Adipocyte (in vitro differentiated cells): ENCODE measurements around the gene MICAL2.

Experiments
- DNase-seq: peaks from one replicate; pipeline ENCODE4 v3.0.0-alpha.2; 2015; ENCODE audit warnings: low read depth
- H3K27me3 ChIP-seq: replicated peaks from 2 replicates; pipeline ENCODE4 v1.7.0; 2013; ENCODE audit warnings: mild to moderate bottlenecking, low read length, moderate library complexity; ENCODE audit not compliant: control insufficient read depth, insufficient read depth
- H3K36me3 ChIP-seq: 2 replicates; pipeline ENCODE4 v1.7.0; 2013; ENCODE audit warnings: low read length, mild to moderate bottlenecking, moderate library complexity; ENCODE audit not compliant: control insufficient read depth, insufficient read depth, severe bottlenecking
- H3K4me1 ChIP-seq: 2 replicates; pipeline ENCODE4 v1.7.0; 2013; ENCODE audit warnings: mild to moderate bottlenecking, low read length, moderate library complexity; ENCODE audit not compliant: control insufficient read depth, insufficient read depth
- H3K4me3 ChIP-seq: 2 replicates; pipeline ENCODE4 v1.7.0; 2013; ENCODE audit warnings: mild to moderate bottlenecking, low read length, moderate library complexity
- H3K9ac ChIP-seq: 2 replicates; pipeline ENCODE4 v1.7.0; 2013; ENCODE audit warnings: mild to moderate bottlenecking, low read length, moderate library complexity
- H3K9me3 ChIP-seq: 2 replicates; pipeline ENCODE4 v1.7.0; 2013; ENCODE audit warnings: mild to moderate bottlenecking, low read length, moderate library complexity; ENCODE audit not compliant: control insufficient read depth

MICAL2 gene

DNA sequence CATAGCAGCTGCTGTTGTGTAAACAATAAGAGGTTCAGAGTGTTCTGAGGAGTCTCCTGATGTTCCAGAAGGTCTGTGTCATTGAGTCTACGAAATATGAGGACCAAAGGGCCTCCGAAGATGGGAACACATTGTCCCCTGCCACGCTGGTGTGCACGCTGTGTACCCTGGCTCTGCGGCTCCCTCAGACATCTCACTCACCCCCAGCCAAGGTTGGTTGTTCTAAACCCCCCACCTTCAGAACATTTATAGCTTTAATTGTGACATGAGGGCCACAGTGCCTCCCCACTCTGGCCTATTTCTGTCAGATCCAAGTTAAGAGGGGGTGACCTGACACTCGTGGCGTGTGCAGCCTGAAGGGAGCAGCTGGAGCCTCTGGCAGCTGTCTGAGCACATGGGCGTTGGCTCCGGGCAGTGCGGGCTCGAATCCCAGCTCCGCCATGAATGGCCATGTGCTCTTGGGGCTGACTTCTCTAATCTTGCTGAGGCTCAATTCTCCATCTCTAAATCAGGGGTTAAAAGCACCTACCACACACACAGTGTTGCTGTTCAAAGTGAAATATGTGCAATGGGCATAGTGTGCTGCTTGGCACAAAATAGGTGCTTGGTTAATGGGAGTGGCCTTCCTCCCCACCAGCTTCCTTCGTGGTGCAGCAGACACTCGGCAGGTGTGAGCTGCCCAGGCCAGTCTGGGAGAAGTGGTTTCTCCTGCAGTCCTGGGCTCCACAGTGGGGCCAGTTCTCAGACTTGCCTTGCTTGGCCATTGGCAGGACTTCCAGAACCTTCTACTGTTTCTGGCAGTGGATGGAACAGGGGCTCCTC lies 39.7 kb upstream of the MICAL2 start:
- Histone ChIP-seq H3K27me3 (no peaks in the 10 kb centered on the region), H3K4me1 (peaks cover 43% of the 10 kb centered on the region)

DNA sequence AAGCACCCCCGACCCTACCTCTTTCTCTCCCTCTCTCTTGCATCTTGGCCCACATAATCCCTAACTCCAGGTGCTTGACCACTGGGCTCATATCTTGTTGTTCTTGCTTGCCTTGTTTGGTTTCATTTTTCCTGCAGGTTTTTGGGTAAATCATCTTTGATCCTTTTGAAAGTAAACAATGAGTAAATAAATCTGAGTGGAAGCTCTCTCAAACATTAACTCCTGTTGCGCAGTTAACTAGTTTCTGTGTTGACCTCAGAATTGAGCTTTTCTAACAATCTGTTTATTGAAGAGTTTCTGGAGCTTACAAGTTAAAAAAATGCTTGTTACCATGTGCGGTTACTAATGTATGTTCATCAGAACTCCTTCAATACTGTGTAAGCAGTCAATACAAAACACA lies 38.8 kb upstream of the MICAL2 start:
- peaks cover 6% of the 10 kb centered on the region for H3K9me3 ChIP-seq
- no peak for DNase-seq
- no peak overlapping the region for H3K4me3 ChIP-seq
- peaks cover 44% of the 10 kb centered on the region for H3K4me1 ChIP-seq
- H3K36me3 ChIP-seq: no peaks in the 10 kb centered on the region
- no peak overlapping the region for H3K9ac ChIP-seq
- H3K27me3 ChIP-seq: no peaks in the 10 kb centered on the region

More for the DNA sequence above, 39.7 kb upstream of the MICAL2 start:
- peaks cover 6% of the 10 kb centered on the region for H3K9me3 ChIP-seq
- H3K36me3 ChIP-seq: no peaks in the 10 kb centered on the region
- no peak overlapping the region for H3K4me3 ChIP-seq
- DNase-seq: no peak
- H3K9ac ChIP-seq: no peak overlapping the region

DNA sequence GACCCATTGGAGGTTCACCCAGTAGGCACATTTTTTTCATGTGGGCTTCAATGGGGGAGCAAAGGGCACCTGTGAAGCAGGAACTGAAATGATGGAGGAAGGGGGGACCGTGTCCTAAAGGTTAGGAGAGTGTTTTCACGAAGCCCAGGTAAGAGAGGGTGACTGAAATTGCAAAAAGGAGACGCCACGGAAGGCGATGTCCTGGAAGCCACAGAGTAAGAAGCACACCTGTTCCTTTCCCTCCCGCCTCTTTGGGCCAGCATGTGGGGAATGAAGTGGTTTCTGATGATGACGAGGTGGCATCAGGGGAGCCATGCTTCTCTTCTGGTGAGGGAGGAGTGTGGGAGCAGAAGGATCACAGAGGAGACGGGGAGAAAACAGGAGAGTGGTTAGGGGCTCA lies 37.0 kb upstream of the MICAL2 start:
- H3K36me3 ChIP-seq: no peaks in the 10 kb centered on the region
- H3K4me3 ChIP-seq: no peak overlapping the region
- no peak for DNase-seq
- H3K9ac ChIP-seq: no peak overlapping the region
- peaks cover 6% of the 10 kb centered on the region for H3K9me3 ChIP-seq
- peaks cover 43% of the 10 kb centered on the region for H3K4me1 ChIP-seq
- H3K27me3 ChIP-seq: no peaks in the 10 kb centered on the region

DNA sequence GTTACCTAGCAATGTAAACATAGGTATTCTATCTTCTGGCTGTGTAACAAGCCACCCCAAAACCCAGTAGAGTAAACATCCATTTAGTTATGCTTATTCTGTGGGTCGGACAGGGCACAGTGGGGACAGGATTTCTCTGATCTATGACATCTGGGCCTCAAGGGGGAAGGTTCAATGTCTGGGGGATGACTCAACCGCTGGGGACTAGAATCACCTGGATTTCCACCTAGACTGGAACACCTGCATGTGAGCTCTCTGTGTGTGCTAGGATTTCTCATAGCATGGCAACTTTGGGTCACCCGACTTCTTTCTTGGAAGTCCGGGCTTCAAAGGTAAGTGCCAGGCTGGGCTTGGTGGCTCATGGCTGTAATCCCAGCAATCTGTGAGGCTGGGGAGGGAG lies 36.5 kb upstream of the MICAL2 start:
- no peak overlapping the region for H3K9ac ChIP-seq
- DNase-seq: no peak
- peaks cover 43% of the 10 kb centered on the region for H3K4me1 ChIP-seq
- H3K27me3 ChIP-seq: no peaks in the 10 kb centered on the region
- H3K36me3 ChIP-seq: no peaks in the 10 kb centered on the region
- peaks cover 6% of the 10 kb centered on the region for H3K9me3 ChIP-seq
- no peak overlapping the region for H3K4me3 ChIP-seq

- DNase-seq: no peak
- peaks cover 6% of the 10 kb centered on the region for H3K9me3 ChIP-seq
- H3K36me3 ChIP-seq: no peaks in the 10 kb centered on the region
- H3K27me3 ChIP-seq: no peaks in the 10 kb centered on the region
- H3K9ac ChIP-seq: no peak overlapping the region
- H3K4me1 ChIP-seq: peaks cover 48% of the 10 kb centered on the region
- no peak overlapping the region for H3K4me3 ChIP-seq
These were observed 35.7 kb upstream of the MICAL2 start for GRCh38 chr11:12074529-12075195.

GRCh38 chr11:12075291-12075690 lies 35.1 kb upstream of the MICAL2 start:
- Histone ChIP-seq H3K27me3 (no peaks in the 10 kb centered on the region), H3K36me3 (no peaks in the 10 kb centered on the region), H3K4me3 (no peak overlapping the region), H3K9ac (peak overlapping the region; percentile 71), H3K9me3 (peaks cover 6% of the 10 kb centered on the region), H3K4me1 (peaks cover 51% of the 10 kb centered on the region)
- no peak for DNase-seq

- Histone ChIP-seq H3K4me3 (peak overlapping the region; percentile 51), H3K36me3 (no peaks in the 10 kb centered on the region), H3K4me1 (peaks cover 49% of the 10 kb centered on the region), H3K9me3 (peaks cover 6% of the 10 kb centered on the region), H3K27me3 (no peaks in the 10 kb centered on the region), H3K9ac (peak overlapping the region; percentile 73)
- peak; percentile 92 for DNase-seq
These were observed 34.3 kb upstream of the MICAL2 start for GRCh38 chr11:12075822-12076821.

- peak; percentile 77 for DNase-seq
- Histone ChIP-seq H3K27me3 (no peaks in the 10 kb centered on the region), H3K9me3 (peaks cover 6% of the 10 kb centered on the region), H3K36me3 (no peaks in the 10 kb centered on the region), H3K9ac (peak overlapping the region; percentile 73), H3K4me1 (peaks cover 49% of the 10 kb centered on the region), H3K4me3 (peak overlapping the region; percentile 51)
These were observed 33.4 kb upstream of the MICAL2 start for GRCh38 chr11:12076840-12077534.

GRCh38 chr11:12077535-12078280 lies 32.7 kb upstream of the MICAL2 start:
- no peaks in the 10 kb centered on the region for H3K36me3 ChIP-seq
- H3K4me1 ChIP-seq: peaks cover 49% of the 10 kb centered on the region
- no peaks in the 10 kb centered on the region for H3K27me3 ChIP-seq
- H3K9ac ChIP-seq: peak overlapping the region; percentile 73
- peak; percentile 35 for DNase-seq
- H3K9me3 ChIP-seq: peaks cover 6% of the 10 kb centered on the region
- no peak overlapping the region for H3K4me3 ChIP-seq
